ENCODE measurements around the gene CCL7. TPM values are rescaled to one million over a fixed set of nuclear protein-coding genes. Genes with fewer than 3 reads are reported as not detected.
"Not testable (repeated sequence)": the region's sequence is repeated elsewhere in the genome, so short reads cannot be mapped to it uniquely, and the experiment has no call there.

CCL7 gene
- total RNA-seq, 5 donors from 2014 or later (not counting 1 experiment from before 2014, with no cell fraction given) = not detected

DNA sequence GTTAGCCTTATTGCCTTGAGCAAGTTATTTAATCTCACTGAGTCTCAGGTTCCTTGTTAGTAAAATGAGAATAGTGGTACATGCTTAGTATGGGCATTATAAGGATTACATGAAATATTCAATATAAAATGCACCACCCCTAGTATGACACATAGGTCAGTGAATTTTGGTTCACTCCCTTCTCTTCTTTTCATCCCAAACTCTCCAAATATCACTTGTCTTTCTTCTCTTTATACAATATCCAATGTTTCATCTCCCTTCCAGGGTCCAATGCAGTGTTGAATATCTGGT lies 43.3 kb upstream of the CCL7 start:
- Mint-ChIP-seq H3K27ac (no peak overlapping the region), H3K36me3 (no peaks in the 10 kb centered on the region), H3K27me3 (peaks cover 33 to 40% of the 10 kb centered on the region in 2 donors), H3K9me3 (peaks cover 2 to 15% (median 4%) of the 10 kb centered on the region in 3 donors), H3K4me3 (no peak overlapping the region), H3K4me1 (no peaks in the 10 kb centered on the region)
- H3K4me1 ChIP-seq (ENCODE audit: control insufficient read depth in 1 of 2, extremely low read depth in 1 of 2, insufficient read depth in 2 of 2, low read length in 2 of 2) = no peaks in the 10 kb centered on the region
- H3K4me3 ChIP-seq (ENCODE audit: control insufficient read depth in 1 of 2, extremely low read depth in 1 of 2, low read length in 1 of 2) = no peak overlapping the region
- ATAC-seq (replicated peaks in 1 of 4) = no peak
- peaks cover 0 to 4% of the 10 kb centered on the region in 2 experiments for H3K27me3 ChIP-seq (replicated peaks in 1 of 2; ENCODE audit: control insufficient read depth in 2 of 2, extremely low read depth in 1 of 2, insufficient read depth in 2 of 2, low read length in 1 of 2)
- H3K27ac ChIP-seq (ENCODE audit: low read length) = no peak overlapping the region
- no peak for DNase-seq
- no peaks in the 10 kb centered on the region for H3K9me3 ChIP-seq
- ChIA-PET CTCF (interaction anchor here in 1 of 2 donors (0.7 kb wide), 1 partner anchor 57 kb away, joined by 3 read pairs; no protein-coding TSS in a partner anchor), POLR2A (no interaction called here)
- H3K36me3 ChIP-seq (ENCODE audit: control insufficient read depth in 2 of 2, extremely low read depth in 1 of 2, insufficient read depth in 1 of 2, low read length in 1 of 2) = no peaks in the 10 kb centered on the region

DNA sequence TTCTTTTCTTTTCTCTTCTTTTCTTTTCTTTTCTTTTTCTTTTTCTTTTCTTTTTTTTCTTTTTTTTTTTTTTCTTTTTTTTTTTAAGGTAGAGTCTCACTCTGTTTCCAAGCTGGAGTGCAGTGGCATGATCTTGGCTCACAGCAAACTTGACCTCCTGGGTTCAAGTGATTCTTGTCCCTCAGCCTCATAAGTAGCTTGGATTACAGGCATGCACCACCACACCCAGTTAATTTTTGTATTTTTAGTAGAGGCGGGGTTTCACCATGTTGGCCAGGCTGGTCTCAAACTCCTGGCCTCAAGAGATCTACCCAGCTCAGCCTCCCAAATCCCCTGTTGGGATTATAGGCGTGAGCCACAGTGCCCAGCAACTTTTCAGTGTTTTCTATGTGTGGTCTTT lies 42.7 kb upstream of the CCL7 start:
- H3K27me3 ChIP-seq (replicated peaks in 1 of 2; ENCODE audit: control insufficient read depth in 2 of 2, extremely low read depth in 1 of 2, insufficient read depth in 2 of 2, low read length in 1 of 2); H3K4me3 ChIP-seq (ENCODE audit: control insufficient read depth in 1 of 2, extremely low read depth in 1 of 2, low read length in 1 of 2); ATAC-seq (replicated peaks in 1 of 4); H3K27ac ChIP-seq (ENCODE audit: low read length); H3K27ac Mint-ChIP-seq; H3K9me3 ChIP-seq; H3K36me3 Mint-ChIP-seq; DNase-seq; POLR2A ChIA-PET; H3K4me3 Mint-ChIP-seq; H3K4me1 Mint-ChIP-seq; H3K4me1 ChIP-seq (ENCODE audit: control insufficient read depth in 1 of 2, extremely low read depth in 1 of 2, insufficient read depth in 2 of 2, low read length in 2 of 2); H3K36me3 ChIP-seq (ENCODE audit: control insufficient read depth in 2 of 2, extremely low read depth in 1 of 2, insufficient read depth in 1 of 2, low read length in 1 of 2): not testable (repeated sequence)
- H3K27me3 Mint-ChIP-seq = peaks cover 30 to 34% of the 10 kb centered on the region in 2 donors
- no CpG with 5 or more reads among the region's 2 CpGs for WGBS (ENCODE audit: insufficient coverage)
- peaks cover 2 to 15% (median 4%) of the 10 kb centered on the region in 3 donors for H3K9me3 Mint-ChIP-seq
- CTCF ChIA-PET = interaction anchor here in 1 of 2 donors (0.7 kb wide), 1 partner anchor 58 kb away, joined by 3 read pairs; no protein-coding TSS in a partner anchor

DNA sequence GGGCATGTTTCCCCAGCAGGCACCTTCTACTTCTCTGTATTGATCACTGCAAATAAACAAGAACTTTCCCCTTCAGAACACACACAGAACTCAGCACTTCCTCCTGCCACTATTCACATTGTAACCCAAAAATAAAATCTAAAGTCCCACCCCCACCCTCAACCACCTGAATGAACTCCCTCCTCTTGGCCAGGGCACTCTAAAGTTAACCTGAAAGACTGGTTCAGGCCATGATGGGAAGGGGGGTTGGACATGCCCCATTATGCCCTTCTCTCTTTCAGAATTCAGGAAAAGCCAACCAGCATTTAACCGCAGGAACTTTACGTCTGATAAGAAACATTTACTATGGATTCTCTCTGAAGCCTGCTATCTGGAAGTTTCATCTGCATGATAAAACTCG lies 42.3 kb upstream of the CCL7 start:
- H3K9me3 Mint-ChIP-seq = peaks cover 2 to 15% (median 4%) of the 10 kb centered on the region in 3 donors
- no peak for DNase-seq
- ChIA-PET POLR2A (no interaction called here), CTCF (no interaction called here)
- H3K27me3 ChIP-seq (replicated peaks in 1 of 2; ENCODE audit: control insufficient read depth in 2 of 2, extremely low read depth in 1 of 2, insufficient read depth in 2 of 2, low read length in 1 of 2) = peaks cover 0 to 4% of the 10 kb centered on the region in 2 experiments
- no peaks in the 10 kb centered on the region for H3K36me3 Mint-ChIP-seq
- H3K27me3 Mint-ChIP-seq = peaks cover 26 to 32% of the 10 kb centered on the region in 2 donors
- no peaks in the 10 kb centered on the region for H3K9me3 ChIP-seq
- no peaks in the 10 kb centered on the region for H3K4me1 Mint-ChIP-seq
- H3K4me3 Mint-ChIP-seq = no peak overlapping the region
- ATAC-seq (replicated peaks in 1 of 4) = no peak
- WGBS (ENCODE audit: insufficient coverage) = 14% methylated on average over 1 of the region's 3 CpGs
- no peaks in the 10 kb centered on the region for H3K4me1 ChIP-seq (ENCODE audit: control insufficient read depth in 1 of 2, extremely low read depth in 1 of 2, insufficient read depth in 2 of 2, low read length in 2 of 2)
- no peak overlapping the region for H3K27ac Mint-ChIP-seq
- no peaks in the 10 kb centered on the region for H3K36me3 ChIP-seq (ENCODE audit: control insufficient read depth in 2 of 2, extremely low read depth in 1 of 2, insufficient read depth in 1 of 2, low read length in 1 of 2)
- no peak overlapping the region for H3K4me3 ChIP-seq (ENCODE audit: control insufficient read depth in 1 of 2, extremely low read depth in 1 of 2, low read length in 1 of 2)
- no peak overlapping the region for H3K27ac ChIP-seq (ENCODE audit: low read length)

DNA sequence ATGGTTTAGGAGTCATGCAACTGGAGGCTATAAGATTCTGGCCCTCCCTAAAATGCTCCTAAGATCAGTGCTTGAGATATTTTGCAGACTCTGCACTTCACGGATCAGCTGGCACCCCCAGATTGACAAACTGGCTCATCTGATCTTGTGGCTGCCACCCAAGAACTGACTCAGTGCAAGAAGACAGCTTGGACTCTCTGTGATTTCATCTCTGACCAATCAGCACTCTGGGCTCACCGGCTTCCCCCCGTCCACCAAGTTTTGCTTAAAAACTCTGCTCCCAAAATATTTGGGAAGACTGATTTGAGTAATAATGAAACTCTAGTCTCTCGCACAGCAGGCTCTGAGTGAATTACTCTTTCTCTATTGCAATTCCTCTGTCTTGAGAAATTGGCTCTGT lies 41.2 kb upstream of the CCL7 start:
- Mint-ChIP-seq H3K4me1 (peaks cover 0 to 4% (median 0%) of the 10 kb centered on the region in 3 donors), H3K27me3 (peaks cover 22 to 33% of the 10 kb centered on the region in 2 donors), H3K27ac (no peak overlapping the region), H3K9me3 (peaks cover 2 to 15% (median 4%) of the 10 kb centered on the region in 3 donors), H3K4me3 (no peak overlapping the region), H3K36me3 (no peaks in the 10 kb centered on the region)
- Histone ChIP-seq H3K9me3 (no peaks in the 10 kb centered on the region), H3K4me3 (ENCODE audit: control insufficient read depth in 1 of 2, extremely low read depth in 1 of 2, low read length in 1 of 2) (no peak overlapping the region), H3K4me1 (ENCODE audit: control insufficient read depth in 1 of 2, extremely low read depth in 1 of 2, insufficient read depth in 2 of 2, low read length in 2 of 2) (no peaks in the 10 kb centered on the region), H3K36me3 (ENCODE audit: control insufficient read depth in 2 of 2, extremely low read depth in 1 of 2, insufficient read depth in 1 of 2, low read length in 1 of 2) (no peaks in the 10 kb centered on the region), H3K27ac (ENCODE audit: low read length) (no peak overlapping the region), H3K27me3 (replicated peaks in 1 of 2; ENCODE audit: control insufficient read depth in 2 of 2, extremely low read depth in 1 of 2, insufficient read depth in 2 of 2, low read length in 1 of 2) (peaks cover 0 to 7% of the 10 kb centered on the region in 2 experiments)
- DNase-seq (no peak), ATAC-seq (replicated peaks in 1 of 4) (no peak)
- WGBS (ENCODE audit: insufficient coverage) = 92% methylated on average over 1 of the region's 4 CpGs
- POLR2A ChIA-PET = no interaction called here
- CTCF ChIA-PET = no interaction called here

DNA sequence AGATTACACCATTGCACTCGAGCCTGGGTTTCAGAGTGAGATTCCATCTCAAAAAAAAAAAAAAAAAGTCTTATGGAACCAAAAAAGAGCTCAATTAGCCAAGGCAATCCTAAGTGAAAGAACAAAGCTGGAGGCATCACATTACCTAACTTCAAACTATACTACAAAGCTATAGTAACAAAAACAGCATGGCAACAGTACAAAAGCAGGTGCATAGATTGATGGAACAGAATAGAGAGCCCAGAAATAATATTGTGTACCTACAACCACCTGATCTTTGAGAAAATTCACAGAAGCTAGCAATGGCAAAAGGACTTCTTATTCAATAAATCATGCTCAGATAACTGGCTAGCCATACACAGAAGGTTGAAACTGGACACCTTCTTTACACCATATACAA lies 39.7 kb upstream of the CCL7 start:
- no peak for DNase-seq
- Mint-ChIP-seq H3K27ac (no peak overlapping the region), H3K36me3 (no peaks in the 10 kb centered on the region), H3K9me3 (peaks cover 2 to 15% (median 4%) of the 10 kb centered on the region in 3 donors), H3K27me3 (peaks cover 22 to 26% of the 10 kb centered on the region in 2 donors), H3K4me3 (no peak overlapping the region), H3K4me1 (peaks cover 0 to 4% (median 0%) of the 10 kb centered on the region in 3 donors)
- H3K27me3 ChIP-seq (replicated peaks in 1 of 2; ENCODE audit: control insufficient read depth in 2 of 2, extremely low read depth in 1 of 2, insufficient read depth in 2 of 2, low read length in 1 of 2) = peaks cover 0 to 10% of the 10 kb centered on the region in 2 experiments
- no peak overlapping the region for H3K4me3 ChIP-seq (ENCODE audit: control insufficient read depth in 1 of 2, extremely low read depth in 1 of 2, low read length in 1 of 2)
- H3K9me3 ChIP-seq = no peaks in the 10 kb centered on the region
- no peaks in the 10 kb centered on the region for H3K36me3 ChIP-seq (ENCODE audit: control insufficient read depth in 2 of 2, extremely low read depth in 1 of 2, insufficient read depth in 1 of 2, low read length in 1 of 2)
- H3K27ac ChIP-seq (ENCODE audit: low read length) = no peak overlapping the region
- ChIA-PET POLR2A (interaction anchor here in 1 of 2 donors (0.6 kb wide), 1 partner anchor 143 kb away, joined by 4 read pairs; no protein-coding TSS in a partner anchor), CTCF (no interaction called here)
- no peak for ATAC-seq (replicated peaks in 1 of 4)
- no CpG with 5 or more reads among the region's 1 CpG for WGBS (ENCODE audit: insufficient coverage)
- no peaks in the 10 kb centered on the region for H3K4me1 ChIP-seq (ENCODE audit: control insufficient read depth in 1 of 2, extremely low read depth in 1 of 2, insufficient read depth in 2 of 2, low read length in 2 of 2)

DNA sequence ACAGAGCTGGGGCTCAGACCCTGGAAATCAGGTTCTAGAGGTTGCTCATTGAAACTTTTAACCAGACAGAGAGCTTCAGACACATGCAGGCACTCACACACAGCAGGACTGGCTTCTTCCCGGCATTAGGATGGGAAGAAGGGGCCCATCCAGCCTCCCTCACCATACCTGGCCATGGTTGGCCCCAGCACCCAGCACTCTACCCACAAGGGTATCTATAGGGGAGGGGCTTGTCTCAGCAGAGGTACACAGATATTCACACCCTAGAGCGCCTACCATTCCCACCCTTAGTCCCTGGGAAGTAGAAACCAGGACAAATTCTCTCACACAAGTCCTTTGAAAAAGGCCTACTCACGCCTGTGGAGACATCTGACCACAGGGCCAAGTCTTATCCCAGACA lies 35.4 kb upstream of the CCL7 start:
- Mint-ChIP-seq H3K36me3 (no peaks in the 10 kb centered on the region), H3K27me3 (peaks cover 13 to 25% of the 10 kb centered on the region in 2 donors), H3K4me1 (peaks cover 0 to 4% (median 0%) of the 10 kb centered on the region in 3 donors), H3K9me3 (peaks cover 1 to 8% (median 1%) of the 10 kb centered on the region in 3 donors), H3K4me3 (no peak overlapping the region), H3K27ac (no peak overlapping the region)
- no peak for DNase-seq
- no peaks in the 10 kb centered on the region for H3K9me3 ChIP-seq
- no peak overlapping the region for H3K4me3 ChIP-seq (ENCODE audit: control insufficient read depth in 1 of 2, extremely low read depth in 1 of 2, low read length in 1 of 2)
- CTCF ChIA-PET = no interaction called here
- H3K36me3 ChIP-seq (ENCODE audit: control insufficient read depth in 2 of 2, extremely low read depth in 1 of 2, insufficient read depth in 1 of 2, low read length in 1 of 2) = no peaks in the 10 kb centered on the region
- H3K27ac ChIP-seq (ENCODE audit: low read length) = no peak overlapping the region
- H3K4me1 ChIP-seq (ENCODE audit: control insufficient read depth in 1 of 2, extremely low read depth in 1 of 2, insufficient read depth in 2 of 2, low read length in 2 of 2) = no peaks in the 10 kb centered on the region
- WGBS (ENCODE audit: insufficient coverage) = 44% methylated on average over 2 of the region's 3 CpGs
- POLR2A ChIA-PET = no interaction called here
- H3K27me3 ChIP-seq (replicated peaks in 1 of 2; ENCODE audit: control insufficient read depth in 2 of 2, extremely low read depth in 1 of 2, insufficient read depth in 2 of 2, low read length in 1 of 2) = peaks cover 0 to 21% of the 10 kb centered on the region in 2 experiments
- ATAC-seq (replicated peaks in 1 of 4) = no peak

All from T-cell (primary cell).